Inflammatory macrophage treated with lipopolysaccharide for 4 hours (primary cell): ENCODE measurements around the gene HNF4A.
"Not testable (repeated sequence)": the region's sequence is repeated elsewhere in the genome, so short reads cannot be mapped to it uniquely, and the experiment has no call there.

Experiments used
- DNase-seq: peaks from one replicate; pipeline ENCODE4 v3.0.0-alpha.2; 2020

Gene HNF4A

GRCh38 chr20:44355498-44356352, at the start of gene HNF4A:
Gene HNF4A, plus strand, starts transcription at chr20:44355699. Its CDS starts 106 bp downstream, at chr20:44355805.
- DNase-seq: no peak

DNA sequence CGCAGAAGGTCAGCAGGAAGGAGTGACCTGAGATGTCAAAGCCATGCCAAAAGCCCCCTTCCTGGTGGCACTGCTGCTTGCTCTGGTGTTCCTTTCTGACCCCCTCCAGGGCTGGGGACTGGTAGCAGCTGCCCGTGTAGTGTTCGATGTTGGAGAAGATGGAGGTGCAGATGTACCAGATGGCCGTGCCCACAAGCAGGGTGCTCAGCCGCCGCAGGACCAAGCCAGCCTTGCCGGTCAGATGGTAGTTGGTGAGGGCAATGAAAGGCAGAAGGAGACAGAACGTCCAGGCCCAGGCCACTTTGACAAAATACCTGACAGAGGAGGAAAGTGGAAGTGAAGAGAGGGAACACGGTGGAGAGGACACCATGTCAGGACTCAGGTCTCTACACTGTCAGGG, 48.6 kb upstream of the HNF4A start:
- DNase-seq: no peak

DNA sequence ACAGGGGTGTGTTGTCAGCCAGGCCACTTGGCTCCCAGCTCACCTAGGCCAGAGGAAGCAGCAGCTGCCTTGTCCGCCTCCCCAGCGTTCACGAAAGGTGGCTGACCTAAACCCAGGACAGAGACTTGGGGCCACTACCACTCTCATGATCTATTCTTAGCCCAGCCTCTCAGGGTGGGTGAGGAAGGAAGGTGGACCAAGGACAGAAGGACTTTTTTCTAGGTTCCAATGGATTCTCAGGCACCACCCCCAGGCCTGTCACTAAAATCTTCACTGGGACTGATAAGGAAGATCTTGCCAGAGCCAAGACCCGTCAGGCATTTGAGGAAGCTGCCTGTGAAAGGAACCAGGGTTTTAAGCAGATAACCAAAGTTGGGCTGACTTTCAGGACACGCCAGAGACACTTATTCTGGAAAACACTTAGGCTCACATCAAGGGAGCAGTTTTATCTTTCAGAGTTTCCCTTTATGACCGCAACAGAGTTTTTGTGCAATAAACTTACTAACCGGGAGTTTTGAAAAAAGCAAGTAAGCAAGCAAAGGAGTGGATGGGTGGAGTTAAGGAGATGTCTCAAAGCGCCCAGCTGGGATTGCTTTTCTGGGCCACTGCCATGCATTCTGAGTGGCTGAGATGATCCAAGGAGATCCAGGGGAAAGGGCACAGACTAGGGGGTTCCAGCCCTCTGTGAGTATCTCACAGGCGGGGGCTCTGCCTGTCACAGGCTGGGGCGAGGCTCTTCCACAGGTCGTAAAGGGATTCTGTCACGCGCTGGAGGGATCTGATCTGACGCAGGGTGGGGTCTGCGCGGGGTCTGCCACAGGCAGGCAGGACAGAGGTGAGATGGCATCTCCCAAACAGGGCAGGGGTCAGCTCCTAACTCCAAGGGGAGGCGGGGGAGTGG, 45.5 kb upstream of the HNF4A start:
- peak; percentile 38 for DNase-seq

- peak; percentile 98 for DNase-seq
These were observed 44.5 kb upstream of the HNF4A start, which contains the start of gene FITM2 for GRCh38 chr20:44310664-44311639. Gene FITM2, minus strand, starts transcription at chr20:44311202. Its CDS starts 54 bp downstream, at chr20:44311148.

GRCh38 chr20:44314870-44315269, 40.6 kb upstream of the HNF4A start:
- no peak for DNase-seq

GRCh38 chr20:44319839-44320422, 35.6 kb upstream of the HNF4A start:
- DNase-seq: peak; percentile 1

DNA sequence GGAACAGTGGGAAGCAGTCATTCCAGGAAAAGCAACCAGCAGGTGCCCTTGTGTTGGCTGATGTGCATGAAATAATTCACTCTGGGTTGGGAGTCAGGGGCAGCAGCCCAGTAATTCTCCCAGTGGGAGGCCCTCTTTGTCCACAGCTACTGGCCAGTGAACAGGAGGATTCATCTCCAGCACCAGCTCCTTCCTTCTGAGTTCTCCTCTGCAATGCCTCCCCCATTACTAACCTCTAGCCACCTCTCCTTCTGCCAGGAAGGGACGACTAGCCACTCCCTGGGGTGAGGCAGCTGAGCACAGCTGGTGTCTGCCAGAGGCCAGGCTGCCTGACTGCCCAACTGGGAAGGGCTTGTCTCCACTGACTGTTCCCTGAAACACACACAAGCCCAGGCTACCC, 31.2 kb upstream of the HNF4A start:
- DNase-seq: no peak

DNA sequence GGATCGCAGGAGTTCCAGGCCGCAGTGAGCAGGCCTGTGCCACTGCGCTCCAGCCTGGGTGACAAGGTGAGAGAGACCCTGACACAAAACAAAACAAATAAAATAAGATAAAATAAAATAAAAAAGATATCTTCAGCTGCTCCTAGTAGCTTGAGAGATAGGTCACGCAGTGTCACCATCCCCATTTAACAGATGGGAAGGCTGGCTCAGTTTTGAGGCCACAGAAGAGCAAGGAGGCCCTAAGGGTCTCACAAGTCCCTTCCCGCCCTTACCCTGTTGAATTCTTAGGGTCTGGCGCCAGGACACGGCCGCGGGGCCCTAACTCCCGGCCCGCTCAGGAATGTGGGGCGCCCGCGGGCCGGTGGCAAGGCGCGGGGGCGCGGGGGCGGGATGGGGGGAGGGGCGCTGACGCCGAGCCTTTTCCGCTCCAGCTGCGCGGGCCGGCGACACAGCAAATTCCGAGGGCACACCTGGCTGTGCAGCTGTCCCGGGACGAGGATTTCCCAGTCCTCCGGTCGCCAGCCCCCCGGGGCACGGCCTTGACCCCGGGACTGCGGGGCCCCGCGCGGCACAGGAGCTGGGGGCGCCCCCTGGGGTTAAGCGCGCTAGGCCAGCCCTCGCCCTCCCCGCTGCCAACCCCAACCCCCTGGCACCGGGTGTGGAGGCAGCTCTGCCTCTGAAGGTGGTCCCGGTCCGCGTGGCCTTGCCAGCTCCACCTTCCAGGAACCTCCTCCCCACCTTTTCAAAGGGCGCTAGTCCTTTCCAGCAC, 28.9 kb upstream of the HNF4A start:
- DNase-seq: no peak

GRCh38 chr20:44327748-44328147, 27.8 kb upstream of the HNF4A start:
- not testable (repeated sequence) for DNase-seq

GRCh38 chr20:44328428-44328827, 27.1 kb upstream of the HNF4A start:
- no peak for DNase-seq

DNA sequence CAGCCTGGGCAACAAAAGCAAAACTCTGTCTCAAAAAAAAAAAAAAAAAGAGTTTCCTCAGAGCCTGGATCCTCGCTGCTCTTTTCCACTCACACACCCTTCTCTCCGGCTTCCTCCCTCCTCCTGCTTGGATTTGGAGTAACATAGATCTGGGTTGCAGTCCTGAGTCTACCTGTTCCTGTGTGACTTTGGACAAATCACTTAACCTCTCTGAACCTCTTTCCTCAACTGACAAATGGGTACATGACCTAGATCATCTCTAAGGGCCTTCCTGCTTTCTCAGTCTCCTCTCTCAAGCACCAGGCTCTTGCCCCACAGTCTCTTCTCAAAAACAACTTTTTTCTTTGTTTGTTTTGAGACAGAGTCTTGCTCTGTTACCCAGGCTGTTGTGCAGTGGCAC, 24.3 kb upstream of the HNF4A start:
- no peak for DNase-seq

DNA sequence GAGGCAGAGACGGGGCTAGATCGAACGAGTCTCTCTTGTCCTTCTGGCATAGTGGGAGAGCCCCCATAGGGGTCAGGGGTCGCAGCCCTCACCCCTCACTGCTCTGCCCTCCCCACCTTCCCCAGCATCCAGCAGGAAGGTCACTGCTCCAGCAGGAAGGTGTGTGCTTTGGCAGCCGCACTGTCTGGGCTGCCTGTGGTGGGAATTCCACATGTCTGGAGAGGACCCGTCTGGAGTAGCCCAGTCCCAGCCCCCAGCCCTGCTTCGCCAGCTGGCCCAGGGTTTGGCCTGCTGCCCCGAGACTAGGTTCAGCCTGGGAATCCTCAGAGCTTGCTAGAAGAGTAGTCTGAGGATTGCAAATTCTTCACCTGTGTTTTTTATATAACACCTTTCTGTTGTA, 21.2 kb upstream of the HNF4A start:
- no peak for DNase-seq

GRCh38 chr20:44334709-44335108, 20.8 kb upstream of the HNF4A start:
- no peak for DNase-seq

DNA sequence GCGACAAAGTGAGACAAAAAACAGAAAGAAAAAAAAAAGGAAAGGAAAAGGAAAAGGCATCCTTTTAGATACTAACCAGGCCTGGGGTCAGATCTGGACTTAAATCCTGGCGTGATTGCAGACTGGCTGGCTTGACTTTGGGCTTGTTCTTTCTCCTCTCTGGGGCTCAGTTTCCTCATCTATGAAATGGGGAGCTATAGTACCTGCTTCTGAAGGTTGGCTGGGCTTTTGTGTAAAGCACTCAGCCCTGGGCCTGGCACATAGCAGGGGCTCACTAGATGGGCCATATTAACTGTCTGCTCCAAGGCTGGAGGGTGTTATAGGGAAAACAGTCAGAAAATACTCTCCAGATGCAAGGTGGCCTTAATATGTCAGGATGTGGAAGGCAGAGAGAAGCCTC, 19.8 kb upstream of the HNF4A start:
- no peak for DNase-seq

GRCh38 chr20:44336086-44336485, 19.4 kb upstream of the HNF4A start:
- no peak for DNase-seq

DNA sequence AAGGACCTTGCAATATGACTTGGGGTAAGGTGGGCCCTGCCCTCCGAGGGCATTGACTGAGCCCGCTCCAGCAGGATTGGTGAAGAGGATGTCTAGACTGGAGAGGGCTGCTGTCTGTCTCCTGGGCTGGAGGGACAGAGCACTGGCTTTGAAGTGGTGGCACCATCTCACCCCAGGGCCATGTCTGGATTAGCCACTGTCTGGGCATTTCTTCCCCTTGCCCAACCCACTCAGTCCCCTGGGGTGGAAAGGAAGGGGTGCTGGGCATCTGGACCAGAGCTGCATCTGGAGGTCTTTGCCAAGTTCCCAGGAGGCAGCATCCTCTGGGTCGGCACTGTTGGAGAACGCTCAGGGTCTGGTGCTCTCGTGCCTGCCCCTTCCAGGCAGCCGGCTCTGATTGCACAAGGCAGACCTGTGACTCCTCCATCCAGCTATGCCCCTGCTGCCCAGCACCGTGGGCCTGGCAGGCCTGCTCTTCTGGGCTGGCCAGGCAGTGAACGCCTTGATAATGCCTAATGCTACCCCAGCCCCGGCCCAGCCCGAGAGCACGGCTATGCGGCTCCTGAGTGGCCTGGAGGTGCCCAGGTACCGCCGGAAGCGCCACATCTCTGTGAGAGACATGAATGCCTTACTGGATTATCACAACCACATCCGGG, 18.6 kb upstream of the HNF4A start, which contains the start of gene R3HDML:
Gene R3HDML (plus strand): TSS at position 319 of the 656 bp plus-strand sequence. CDS start 115 bp downstream, at position 434.
- DNase-seq: no peak

DNA sequence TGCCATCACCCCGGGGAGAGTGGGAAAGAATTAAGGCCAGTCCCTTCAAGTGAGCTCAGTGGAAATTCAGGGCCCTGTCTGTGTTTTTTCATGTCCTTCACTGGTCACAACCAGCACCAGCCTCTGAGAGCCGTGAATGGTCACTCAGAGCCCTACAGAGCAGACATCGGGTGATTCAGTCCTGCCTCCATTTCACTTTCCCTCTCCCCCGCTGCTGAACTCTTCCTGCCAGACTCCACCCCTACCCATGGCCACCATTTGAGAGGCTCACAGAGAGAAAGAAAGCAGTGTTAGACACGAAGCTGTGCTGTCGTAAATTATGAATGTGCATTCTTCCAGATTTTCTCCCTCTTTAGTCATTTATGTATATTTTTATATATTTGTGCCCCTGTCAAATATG, 13.3 kb upstream of the HNF4A start:
- DNase-seq: no peak

GRCh38 chr20:44343162-44343675, 12.3 kb upstream of the HNF4A start:
- no peak for DNase-seq

GRCh38 chr20:44344723-44345122, 10.8 kb upstream of the HNF4A start:
- DNase-seq: no peak

GRCh38 chr20:44345147-44345546, 10.4 kb upstream of the HNF4A start:
- no peak for DNase-seq
